Panc1 (cell line): ENCODE results near the gene HTR2B. TPM values are rescaled to one million over a fixed set of nuclear protein-coding genes. Genes with fewer than 3 reads are reported as not detected.

Experiments used
- ATAC-seq: fragments of 200-7000 bp; cut with Tn5 transposase; 2 replicates; pipeline ENCODE4 v1.9.1; 2020; ENCODE audit warnings: mild to moderate bottlenecking, moderate library complexity
- BruUV-seq: library from RNA; stranded (reverse); fragments of 400-500 nt; replicated peaks from 2 replicates; lab custom pipeline; 2021; lab: Mats Ljungman, UMichigan
- CTCF ChIA-PET: fragments of 300-600 bp; sonication (Branson Sonifier 250); formaldehyde crosslinking; loops from one replicate; lab custom pipeline; 2022; ENCODE audit warnings: antibody characterized with exemption; lab: Charles Lee
- POLR2A ChIA-PET: fragments of 300-600 bp; sonication (Branson Sonifier 250); formaldehyde crosslinking; loops from one replicate; lab custom pipeline; 2022; ENCODE audit warnings: antibody characterized with exemption; lab: Charles Lee
- DNase-seq: peaks from one replicate; pipeline ENCODE4 v3.0.0-alpha.2; 2010; ENCODE audit warnings: low read depth, low spot score
- H3K27ac ChIP-seq: 2 replicates; pipeline ENCODE4 v1.5.1; 2011; ENCODE audit warnings: mild to moderate bottlenecking, low read length, inconsistent platforms
- H3K27me3 ChIP-seq: fragments of 200-500 bp; sonication (Bioruptor generic); 2 replicates; pipeline ENCODE4 v1.6.0; 2014; ENCODE audit warnings: low read length, inconsistent platforms; ENCODE audit not compliant: control insufficient read depth, insufficient read depth
- H3K36me3 ChIP-seq: fragments of 200-500 bp; sonication (Bioruptor generic); 2 replicates; pipeline ENCODE4 v1.5.1; 2014; ENCODE audit warnings: inconsistent platforms, mild to moderate bottlenecking, low read length, moderate library complexity; ENCODE audit not compliant: control insufficient read depth, insufficient read depth
- H3K4me1 ChIP-seq: 2 replicates; pipeline ENCODE4 v1.5.1; 2011; ENCODE audit warnings: inconsistent platforms, mild to moderate bottlenecking, low read length, moderate library complexity; ENCODE audit not compliant: control insufficient read depth, insufficient read depth
- H3K4me3 ChIP-seq, 2 experiments: 2 replicates each; pipeline ENCODE4 v1.5.1; 2011 to 2012; ENCODE audit warnings: low read depth in 2 of 2, low read length in 2 of 2, mild to moderate bottlenecking in 2 of 2, inconsistent platforms in 1 of 2, moderate library complexity in 1 of 2
- H3K9me3 ChIP-seq: fragments of 200-500 bp; sonication (Bioruptor generic); 2 replicates; pipeline ENCODE4 v1.5.1; 2014; ENCODE audit warnings: low read depth, mild to moderate bottlenecking, inconsistent platforms, low read length, moderate library complexity; ENCODE audit not compliant: control insufficient read depth, insufficient read depth
- CTCF ChIP-seq: fragments of 450-650 bp; IDR thresholded peaks from 2 replicates; pipeline ENCODE4 v1.5.1; 2017; ENCODE audit warnings: mild to moderate bottlenecking
- POLR2AphosphoS5 ChIP-seq: IDR thresholded peaks from 2 replicates; pipeline ENCODE4 v1.6.1; 2012; ENCODE audit warnings: mild to moderate bottlenecking, low read depth, low read length, moderate library complexity
- REST ChIP-seq, 2 experiments: IDR thresholded peaks; 2 replicates each; pipeline ENCODE4 v1.6.1; 2011 to 2012; ENCODE audit warnings: low read depth in 2 of 2, control low read depth in 1 of 2, low read length in 1 of 2, mild to moderate bottlenecking in 1 of 2, moderate library complexity in 1 of 2; ENCODE audit not compliant: insufficient read depth in 1 of 2
- SIN3A ChIP-seq: IDR thresholded peaks from 2 replicates; pipeline ENCODE4 v1.6.1; 2012; ENCODE audit warnings: low read depth, mild to moderate bottlenecking, low read length, moderate library complexity, borderline replicate concordance; ENCODE audit not compliant: insufficient read depth
- TCF7L2 ChIP-seq: IDR thresholded peaks from 2 replicates; pipeline ENCODE4 v1.6.1; 2011; ENCODE audit warnings: mild to moderate bottlenecking, low read depth, low read length, inconsistent platforms
- in situ Hi-C: cut with HindIII; loops from 2 replicates; pipeline ENCODE4 v1.10.0; 2016; ENCODE audit warnings: low sequenced_read_pairs, low pct_unique_long_range_greater_than_20kb
- intact Hi-C: fragments of 100-400 bp; cut with micrococcal nuclease; formaldehyde crosslinking; loops from one replicate; pipeline ENCODE4 v1.10.0; 2022; ENCODE audit not compliant: unreplicated experiment
- total RNA-seq: library from RNA; stranded (reverse); gene quantifications from one replicate; pipeline ENCODE4 v1.2.1, GENCODE V29; 2021; ENCODE audit not compliant: unreplicated experiment

Gene HTR2B
- total RNA-seq, 1 experiment from 2014 or later = not detected

DNA sequence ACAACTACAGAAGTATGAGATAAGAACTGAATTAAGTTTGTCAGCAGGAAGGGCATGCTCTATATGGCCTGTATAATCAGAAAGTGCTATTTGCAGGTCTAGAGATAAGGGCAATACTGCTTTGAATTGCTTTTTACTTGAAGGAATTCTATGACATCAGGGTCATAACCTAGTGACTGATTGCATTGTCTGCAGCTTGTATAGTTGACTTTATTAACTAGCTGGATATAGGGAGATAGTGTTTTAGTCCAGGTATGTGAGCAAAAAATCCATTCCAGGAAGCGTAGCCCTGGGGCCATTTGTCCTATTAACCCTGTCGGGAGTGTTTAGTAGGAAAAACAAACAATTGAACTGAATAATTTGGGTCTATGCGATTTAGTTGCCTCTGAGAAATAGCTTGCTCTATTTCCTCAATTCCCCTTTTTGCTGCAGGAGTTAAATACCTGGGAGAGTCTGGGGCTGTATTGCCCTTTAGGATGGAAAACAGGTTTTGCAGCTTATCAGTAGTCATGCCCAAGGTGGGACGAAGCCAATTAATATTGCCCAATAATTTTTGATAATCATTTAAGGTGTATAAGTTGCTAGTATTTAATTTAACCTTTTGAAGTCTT is 30.0 kb downstream of the HTR2B start:
- in situ Hi-C loops (loop anchor here (10.0 kb wide), 1 partner anchor 50 kb away; no protein-coding TSS in a partner anchor), intact Hi-C loops (no loop called here)
- TF ChIP-seq SIN3A = no peak
- TF ChIP-seq POLR2AphosphoS5 = no peak
- TF ChIP-seq TCF7L2 = peak; percentile 79
- no peak for TF ChIP-seq REST (IDR thresholded peaks at IDR 0.05; ENCODE audit: insufficient read depth in 1 of 2, low read depth in 2 of 2, low read length in 1 of 2)
- ChIA-PET POLR2A (no interaction called here), CTCF (no interaction called here)
- Histone ChIP-seq H3K27ac (no peak overlapping the region), H3K4me3 (no peak overlapping the region), H3K4me1 (peaks cover 5% of the 10 kb centered on the region; the same call in 1 of the 2 replicates), H3K27me3 (no peaks in the 10 kb centered on the region), H3K9me3 (peaks cover 8% of the 10 kb centered on the region; the same call in 1 of the 2 replicates), H3K36me3 (peaks cover 11% of the 10 kb centered on the region)
- BruUV-seq = no TSS peak
- peak; percentile 53; the same call in 1 of the 2 replicates for ATAC-seq
- no peak for DNase-seq

DNA sequence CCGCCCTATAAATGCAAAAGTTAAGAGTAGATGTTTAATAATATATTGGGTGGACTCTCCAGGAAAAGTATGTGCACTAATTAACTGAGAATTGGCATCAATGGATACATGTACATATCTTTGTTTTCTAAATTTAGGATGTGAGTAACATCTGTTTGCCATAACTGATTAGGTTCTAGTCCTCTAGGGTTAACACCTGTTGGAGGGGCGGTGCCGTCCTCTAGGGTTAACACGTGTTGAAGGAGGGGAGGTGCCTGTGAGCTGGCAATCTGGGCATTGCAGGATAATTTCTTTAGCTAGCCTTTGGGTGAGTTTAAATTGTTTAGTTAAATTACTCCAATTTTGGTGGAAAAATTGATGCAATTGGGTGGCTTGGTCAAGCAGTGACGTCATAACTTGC is 30.9 kb downstream of the HTR2B start:
- Histone ChIP-seq H3K4me1 (peaks cover 5% of the 10 kb centered on the region; the same call in 1 of the 2 replicates), H3K27ac (no peak overlapping the region), H3K36me3 (peaks cover 15% of the 10 kb centered on the region), H3K4me3 (no peak overlapping the region), H3K27me3 (no peaks in the 10 kb centered on the region), H3K9me3 (no peaks in the 10 kb centered on the region)
- CTCF ChIA-PET = no interaction called here
- no peak for ATAC-seq
- intact Hi-C loops (no loop called here), in situ Hi-C loops (loop anchor here (10.0 kb wide), 1 partner anchor 51 kb away; no protein-coding TSS in a partner anchor)
- TF ChIP-seq CTCF = no peak
- no peak for TF ChIP-seq SIN3A
- no peak for TF ChIP-seq TCF7L2
- no TSS peak for BruUV-seq
- POLR2A ChIA-PET = no interaction called here
- DNase-seq = no peak

- H3K36me3 ChIP-seq = peaks cover 41% of the 10 kb centered on the region
- ChIA-PET CTCF (no interaction called here), POLR2A (no interaction called here)
- no peaks in the 10 kb centered on the region for H3K27me3 ChIP-seq
- no peak overlapping the region for H3K27ac ChIP-seq
- H3K9me3 ChIP-seq = no peaks in the 10 kb centered on the region
- DNase-seq (no peak), ATAC-seq (no peak)
- no TSS peak for BruUV-seq
- H3K4me1 ChIP-seq = no peaks in the 10 kb centered on the region
- intact Hi-C loops (no loop called here), in situ Hi-C loops (no loop called here)
- H3K4me3 ChIP-seq = no peak overlapping the region
- no peak for TF ChIP-seq CTCF
- TF ChIP-seq TCF7L2 = no peak
- TF ChIP-seq REST (IDR thresholded peaks at IDR 0.05; ENCODE audit: insufficient read depth in 1 of 2, low read depth in 2 of 2, low read length in 1 of 2) = no peak
- TF ChIP-seq SIN3A = no peak
Observed at GRCh38 chr2:231088754-231089153, 36.1 kb downstream of the HTR2B start.
